Neutrophil (primary cell): ENCODE results near the gene RSPH1.

ENCODE experiments used
- H3K27ac ChIP-seq: fragments of 200-600 bp; sonication (generic); 2 replicates; pipeline ENCODE4 v1.5.1; 2016; ENCODE audit warnings: mild to moderate bottlenecking, moderate library complexity
- H3K27me3 ChIP-seq: fragments of 200-600 bp; sonication (generic); 2 replicates; pipeline ENCODE4 v1.6.0; 2016; ENCODE audit warnings: mild to moderate bottlenecking
- H3K36me3 ChIP-seq: fragments of 200-600 bp; sonication (generic); 2 replicates; pipeline ENCODE4 v1.5.1; 2017
- H3K4me1 ChIP-seq, 2 experiments: fragments of 200-600 bp in 1 of 2; sonication (generic) in 1 of 2; 1 replicate in 1 of 2; 2 replicates in 1 of 2; pipeline versions ENCODE4 v1.5.1 to v1.6.1; 2013 to 2016; ENCODE audit warnings: low read depth in 1 of 2, low read length in 1 of 2, mild to moderate bottlenecking in 1 of 2, moderate library complexity in 1 of 2; ENCODE audit not compliant: control insufficient read depth in 1 of 2, insufficient read depth in 1 of 2
- H3K4me3 ChIP-seq, 2 experiments: fragments of 200-600 bp in 1 of 2; sonication (generic) in 1 of 2; 1 replicate in 1 of 2; 2 replicates in 1 of 2; pipeline ENCODE4 v1.5.1; 2013 to 2016; ENCODE audit warnings: low read depth in 1 of 2, low read length in 1 of 2, mild to moderate bottlenecking in 1 of 2, moderate library complexity in 1 of 2
- H3K9me3 ChIP-seq: fragments of 200-600 bp; sonication (generic); 2 replicates; pipeline ENCODE4 v1.5.1; 2016
- CTCF ChIP-seq: fragments of 200-600 bp; sonication (generic); IDR thresholded peaks from 2 replicates; pipeline ENCODE4 v1.5.1; 2016; ENCODE audit warnings: antibody characterized with exemption

RSPH1 gene

DNA sequence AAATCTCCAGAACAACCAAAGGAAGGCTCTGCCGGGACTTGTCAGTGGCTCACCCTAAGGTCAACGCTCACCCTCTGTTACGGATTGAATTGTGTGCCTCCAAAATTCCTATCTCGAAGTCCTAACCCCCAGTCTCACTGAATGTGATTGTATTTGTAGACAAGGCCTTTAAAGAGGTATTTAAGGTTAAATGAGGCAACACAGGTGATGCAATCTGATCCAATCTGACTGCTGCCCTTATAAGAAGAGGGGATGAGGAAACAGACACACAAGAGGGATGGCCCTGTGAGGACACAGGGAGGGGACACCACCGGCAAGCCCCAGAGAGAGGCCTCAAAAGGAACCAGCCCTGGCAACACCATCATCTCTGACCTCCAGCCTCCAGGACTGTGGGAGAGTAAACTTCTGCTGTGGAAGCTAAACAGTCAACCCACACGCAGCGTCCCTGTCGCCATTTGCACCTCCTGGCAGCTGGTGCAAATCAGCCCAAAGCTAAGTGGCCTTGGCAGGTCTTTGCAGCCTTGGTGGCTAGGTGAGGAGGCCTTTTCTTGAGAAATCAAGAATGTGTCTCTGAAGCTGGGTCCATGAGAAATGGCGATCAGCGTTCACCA is 68.1 kb downstream of the RSPH1 start:
- Histone ChIP-seq H3K4me3 (no peak overlapping the region), H3K9me3 (no peaks in the 10 kb centered on the region), H3K27ac (no peak overlapping the region), H3K36me3 (no peaks in the 10 kb centered on the region), H3K27me3 (no peaks in the 10 kb centered on the region), H3K4me1 (peaks cover 11 to 16% of the 10 kb centered on the region in 2 experiments)
- no peak for TF ChIP-seq CTCF

DNA sequence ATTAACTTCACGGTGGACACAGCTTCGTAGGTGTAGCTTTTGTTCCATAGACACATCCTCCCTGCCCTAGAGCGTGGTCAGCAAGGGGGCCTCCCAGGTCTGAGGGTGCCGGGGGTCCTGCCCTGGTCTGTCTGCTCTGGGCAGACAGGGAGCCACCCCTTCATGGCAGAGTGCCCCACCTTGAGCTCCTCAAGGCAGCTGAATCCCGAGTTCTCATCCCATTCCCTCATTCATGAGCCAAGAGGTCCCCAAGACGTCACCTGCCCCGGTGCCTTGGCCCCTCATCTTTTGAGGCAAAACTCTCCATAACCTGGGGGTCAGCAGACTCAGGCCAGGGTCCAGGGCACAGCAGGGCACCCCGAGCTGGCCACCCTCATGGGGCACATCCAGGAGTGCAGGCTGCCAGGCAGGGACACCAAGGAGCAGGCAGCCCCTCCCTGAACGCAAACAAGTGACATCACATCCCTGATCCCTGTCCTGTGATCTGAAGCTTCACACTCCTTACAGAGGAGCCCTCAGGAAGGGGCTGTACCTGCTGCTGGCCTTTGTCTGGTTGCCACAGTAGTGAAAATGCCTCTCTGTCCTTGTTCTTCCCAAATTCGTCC is 69.0 kb downstream of the RSPH1 start:
- Histone ChIP-seq H3K36me3 (no peaks in the 10 kb centered on the region), H3K27me3 (no peaks in the 10 kb centered on the region), H3K4me3 (no peak overlapping the region), H3K27ac (no peak overlapping the region), H3K9me3 (no peaks in the 10 kb centered on the region), H3K4me1 (peaks cover 11 to 16% of the 10 kb centered on the region in 2 experiments)
- no peak for TF ChIP-seq CTCF

GRCh38 chr21:42426424-42426823 is 69.6 kb downstream of the RSPH1 start:
- no peaks in the 10 kb centered on the region for H3K9me3 ChIP-seq
- H3K27me3 ChIP-seq: no peaks in the 10 kb centered on the region
- TF ChIP-seq CTCF: no peak
- no peaks in the 10 kb centered on the region for H3K36me3 ChIP-seq
- H3K27ac ChIP-seq: no peak overlapping the region
- H3K4me1 ChIP-seq: peaks cover 11 to 16% of the 10 kb centered on the region in 2 experiments
- no peak overlapping the region for H3K4me3 ChIP-seq

DNA sequence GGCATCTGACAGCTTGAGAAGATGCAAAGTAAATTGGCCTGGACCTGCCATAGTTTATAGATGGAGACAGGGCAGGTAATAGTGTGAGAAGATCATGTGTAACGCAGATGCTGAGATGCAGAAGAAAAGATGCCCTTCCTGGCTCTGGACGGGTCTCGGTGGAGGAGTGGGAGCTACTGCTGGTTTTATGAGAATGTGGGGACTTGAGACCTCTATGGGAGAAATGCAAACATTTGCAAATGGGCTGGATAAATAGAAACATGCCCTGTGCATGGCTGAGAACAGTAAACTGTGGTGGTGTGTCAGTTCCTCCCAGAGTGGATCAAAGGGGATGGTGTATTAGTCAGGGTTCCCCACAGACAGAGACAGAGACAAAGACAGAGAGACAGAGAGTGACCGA is 70.4 kb downstream of the RSPH1 start:
- peaks cover 11 to 16% of the 10 kb centered on the region in 2 experiments for H3K4me1 ChIP-seq

DNA sequence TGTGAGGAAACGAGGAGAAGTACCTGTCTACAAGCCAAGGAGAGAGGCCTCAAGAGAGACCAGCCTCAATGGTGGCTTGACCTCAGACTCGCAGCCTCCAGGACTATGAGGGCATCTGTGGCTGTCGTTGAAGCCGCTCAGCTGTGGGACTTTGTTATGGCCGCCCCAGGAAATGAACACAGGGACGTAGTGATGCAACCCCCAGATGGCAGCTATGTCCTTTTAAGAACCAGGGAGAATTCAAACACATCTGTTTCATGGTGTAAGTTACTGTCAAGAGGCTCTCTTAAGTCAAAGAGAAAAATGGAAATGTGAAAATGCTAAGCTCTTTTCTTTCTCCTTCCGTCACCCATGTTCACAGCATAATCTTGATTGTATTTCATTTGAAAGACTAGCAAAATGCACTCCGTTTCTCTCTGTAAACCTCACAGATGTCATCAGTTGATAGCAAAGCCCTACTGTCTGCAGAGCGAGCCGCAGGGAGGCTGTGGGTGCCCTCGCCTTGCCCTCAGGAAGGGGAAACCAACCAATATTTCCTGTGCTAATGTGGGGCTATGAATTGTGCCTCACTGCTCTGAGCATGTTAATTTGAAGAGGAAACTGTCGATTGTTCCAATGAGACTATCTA is 71.0 kb downstream of the RSPH1 start:
- Histone ChIP-seq H3K27ac (no peak overlapping the region), H3K4me1 (peaks cover 11 to 16% of the 10 kb centered on the region in 2 experiments), H3K4me3 (no peak overlapping the region)

More for the DNA sequence above, 70.4 kb downstream of the RSPH1 start:
- H3K9me3 ChIP-seq: no peaks in the 10 kb centered on the region
- no peaks in the 10 kb centered on the region for H3K36me3 ChIP-seq
- no peak overlapping the region for H3K4me3 ChIP-seq
- no peaks in the 10 kb centered on the region for H3K27me3 ChIP-seq
- H3K27ac ChIP-seq: no peak overlapping the region
- TF ChIP-seq CTCF: no peak

More for the DNA sequence above, 71.0 kb downstream of the RSPH1 start:
- no peaks in the 10 kb centered on the region for H3K9me3 ChIP-seq
- TF ChIP-seq CTCF: no peak
- no peaks in the 10 kb centered on the region for H3K27me3 ChIP-seq
- no peaks in the 10 kb centered on the region for H3K36me3 ChIP-seq
